GDM1 (cell line): ENCODE results near the gene PITPNC1.

Source experiments
- DNase-seq: peaks from one replicate; lab custom pipeline; 2025; lab: John Stamatoyannopoulos, UW

The PITPNC1 gene

GRCh38 chr17:67549820-67550219, 172.7 kb downstream of the PITPNC1 start:
- DNase-seq = no peak

GRCh38 chr17:67554634-67555033, 177.6 kb downstream of the PITPNC1 start:
- DNase-seq = no peak

DNA sequence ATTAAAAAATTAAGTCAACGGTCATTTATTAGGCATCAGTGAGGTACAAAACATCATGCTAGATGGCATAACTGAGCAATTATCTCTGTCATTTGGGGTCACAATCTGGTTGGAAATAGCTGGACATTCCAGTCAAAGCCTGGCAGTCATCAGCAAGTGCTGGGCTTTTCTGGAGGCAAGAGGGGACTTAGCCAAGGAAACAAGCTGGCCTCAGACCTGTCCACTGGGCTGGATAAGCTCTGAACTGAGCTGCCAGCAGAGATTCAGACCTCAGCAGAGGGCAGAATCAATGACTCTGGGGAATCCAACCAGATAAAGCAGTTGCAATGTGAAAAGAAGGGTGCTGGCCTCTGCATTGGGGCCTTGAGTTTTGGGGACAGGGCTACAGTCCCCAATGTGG, 178.8 kb downstream of the PITPNC1 start:
- DNase-seq = no peak

- DNase-seq = no peak
Measured at GRCh38 chr17:67557052-67557845, 180.2 kb downstream of the PITPNC1 start.

GRCh38 chr17:67557921-67558320, 180.8 kb downstream of the PITPNC1 start:
- DNase-seq = no peak

DNA sequence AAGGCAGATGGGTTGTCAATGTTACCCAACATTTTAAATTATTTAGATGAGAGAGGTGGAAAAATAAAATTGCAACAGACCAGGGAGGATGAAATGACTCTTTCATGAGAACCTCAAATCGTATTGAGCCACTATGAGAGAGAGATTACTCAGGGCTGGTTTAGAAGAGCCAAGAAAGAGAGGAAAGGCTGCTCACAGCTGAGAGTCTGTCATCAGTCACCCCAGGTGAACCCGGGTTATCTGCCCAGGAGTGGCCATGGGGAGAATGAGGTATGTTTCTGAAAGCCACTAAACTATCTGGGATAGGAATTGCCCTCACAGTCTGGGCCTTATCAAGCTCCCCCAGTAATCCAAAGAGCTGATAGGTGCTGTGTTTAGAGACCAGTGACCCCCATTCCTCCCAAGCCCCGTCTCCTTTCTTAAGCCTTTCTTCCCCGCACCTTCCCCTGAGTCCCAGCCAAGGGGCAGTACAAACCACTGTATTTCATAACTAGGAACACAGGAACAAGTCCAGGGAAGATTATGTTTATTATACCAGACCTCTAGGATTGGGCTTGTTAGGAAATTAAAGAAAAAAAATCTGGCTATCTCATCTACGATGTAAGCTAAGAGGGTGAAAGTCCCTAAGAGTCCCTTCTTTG, 181.8 kb downstream of the PITPNC1 start:
- DNase-seq = no peak

DNA sequence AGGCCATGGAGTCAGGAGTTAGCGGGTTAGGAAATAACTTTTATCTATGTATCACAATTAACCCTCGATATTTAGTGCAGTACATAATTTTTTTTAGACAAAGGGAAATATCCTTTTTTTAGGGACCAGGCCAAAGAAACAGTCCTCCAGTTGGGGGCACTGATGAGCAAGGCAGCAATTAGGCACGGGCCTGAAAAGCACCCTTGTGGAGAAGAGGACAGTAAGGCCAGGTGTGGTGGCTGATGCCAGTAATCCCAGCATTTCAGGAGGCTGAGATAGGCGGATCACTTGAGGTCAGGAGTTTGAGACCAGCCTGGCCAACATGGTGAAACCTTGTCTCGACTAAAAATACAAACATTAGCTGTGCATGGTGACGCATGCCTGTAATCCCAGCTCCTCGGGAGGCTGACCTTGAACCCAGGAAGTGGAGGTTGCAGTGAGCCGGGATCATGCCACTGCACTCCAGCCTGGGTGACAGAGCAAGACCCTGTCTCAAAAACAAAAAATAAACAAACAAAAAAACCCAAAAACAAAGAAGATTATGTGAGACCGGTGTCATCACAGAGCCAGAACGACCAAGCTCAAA, 182.4 kb downstream of the PITPNC1 start:
- no peak for DNase-seq

- no peak for DNase-seq
Measured at GRCh38 chr17:67562005-67562404, 184.9 kb downstream of the PITPNC1 start.

GRCh38 chr17:67563692-67564228, 186.7 kb downstream of the PITPNC1 start:
- DNase-seq = no peak

- no peak for DNase-seq
Measured at GRCh38 chr17:67565068-67565467, 188.0 kb downstream of the PITPNC1 start.

DNA sequence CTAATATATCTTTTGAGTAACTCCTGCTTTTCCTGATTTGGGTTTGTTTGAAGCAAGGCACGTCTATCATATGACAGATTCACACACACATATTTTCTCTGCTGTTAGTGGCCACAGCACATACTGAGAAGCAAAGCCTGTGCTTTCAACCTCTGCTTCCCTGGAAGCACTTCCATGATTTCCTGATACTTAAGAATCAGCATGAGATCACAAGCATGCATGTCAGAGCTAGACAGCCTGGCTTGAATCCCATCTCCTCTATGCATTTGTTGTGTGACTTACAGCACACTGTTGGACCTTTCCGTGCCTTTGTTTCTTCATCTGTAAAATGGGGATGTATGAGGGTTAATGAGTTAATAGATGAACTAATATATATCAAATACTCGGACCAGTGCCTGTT, 189.6 kb downstream of the PITPNC1 start:
- DNase-seq = no peak

- no peak for DNase-seq
Measured at GRCh38 chr17:67569015-67569451, 192.0 kb downstream of the PITPNC1 start.

- no peak for DNase-seq
Measured at GRCh38 chr17:67569873-67570272, 192.8 kb downstream of the PITPNC1 start.

- DNase-seq = no peak
Measured at GRCh38 chr17:67570797-67571196, 193.7 kb downstream of the PITPNC1 start.

- no peak for DNase-seq
Measured at GRCh38 chr17:67571478-67571877, 194.4 kb downstream of the PITPNC1 start.

- no peak for DNase-seq
Measured at GRCh38 chr17:67573987-67574657, 197.0 kb downstream of the PITPNC1 start.

- no peak for DNase-seq
Measured at GRCh38 chr17:67574658-67575293, 197.7 kb downstream of the PITPNC1 start.

DNA sequence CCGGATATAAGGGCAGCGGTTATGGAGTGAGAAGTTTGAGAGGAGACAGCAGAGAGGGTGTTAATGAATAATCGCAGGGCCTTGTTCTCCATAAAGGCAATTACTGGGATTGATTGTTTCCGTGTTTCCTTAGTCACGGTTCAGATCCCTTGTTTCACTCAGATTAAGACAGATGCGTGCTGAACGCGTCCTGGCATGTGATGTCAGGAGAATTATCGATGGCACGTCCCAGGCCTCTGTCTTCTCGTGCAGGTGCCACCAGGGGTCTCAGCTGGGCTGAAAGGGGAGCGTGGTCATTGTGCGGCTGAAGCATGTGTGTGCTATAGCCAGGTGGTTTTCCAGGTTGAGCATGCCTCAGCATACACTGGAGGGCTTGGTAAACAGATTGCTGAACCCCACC, 198.2 kb downstream of the PITPNC1 start:
- DNase-seq = no peak

- no peak for DNase-seq
Measured at GRCh38 chr17:67576471-67577115, 199.5 kb downstream of the PITPNC1 start.

- no peak for DNase-seq
Measured at GRCh38 chr17:67577429-67578141, 200.5 kb downstream of the PITPNC1 start.

DNA sequence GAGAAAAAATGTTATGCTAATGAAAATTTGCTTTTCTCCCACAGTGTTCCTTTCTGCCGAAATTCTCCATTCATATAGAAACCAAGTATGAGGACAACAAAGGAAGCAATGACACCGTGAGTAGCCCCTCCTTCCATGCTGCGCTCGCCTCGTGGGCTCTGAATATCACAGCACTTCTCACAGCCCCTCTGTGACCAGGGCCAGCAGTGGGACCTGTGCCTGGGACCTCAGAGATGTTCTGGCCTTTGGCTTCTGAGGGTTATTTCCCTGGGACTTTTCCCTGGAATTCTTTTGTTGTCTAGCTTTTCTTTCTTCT, 201.0 kb downstream of the PITPNC1 start:
- DNase-seq = no peak
